ENCODE data around the gene LCT.
A peak's percentile ranks its signal among the peaks of the same experiment; 100 is the strongest.
"Not testable (repeated sequence)": the region's sequence is repeated elsewhere in the genome, so short reads cannot be mapped to it uniquely, and the experiment has no call there.

The LCT gene

GRCh38 chr2:135836596-135837270 is at the start of gene LCT:
Gene LCT (minus strand): TSS chr2:135837184. CDS start chr2:135837169, 15 bp downstream.
- DNase-seq, result no peak

GRCh38 chr2:135885709-135886108 is 48.7 kb upstream of the LCT start:
- DNase-seq, result no peak

DNA sequence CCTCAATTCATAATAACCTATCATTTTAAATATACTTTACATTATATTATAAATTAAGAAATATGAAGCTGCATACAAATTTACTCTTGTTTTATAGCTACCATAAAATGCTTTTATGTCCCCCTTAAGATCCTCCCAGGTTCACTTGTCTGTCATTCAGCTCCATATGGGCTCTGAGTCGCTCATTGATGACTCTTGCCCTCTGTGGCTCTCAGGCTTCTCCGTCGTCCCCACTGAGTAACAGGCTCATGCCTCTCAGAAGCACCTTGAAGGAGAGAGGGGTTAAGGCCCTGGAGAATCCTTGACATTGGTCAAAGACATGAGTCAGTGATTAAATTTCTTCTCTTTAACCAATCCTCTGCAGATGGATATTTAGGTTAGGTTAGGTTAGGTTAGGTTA is 45.4 kb upstream of the LCT start:
- DNase-seq, result no peak

DNA sequence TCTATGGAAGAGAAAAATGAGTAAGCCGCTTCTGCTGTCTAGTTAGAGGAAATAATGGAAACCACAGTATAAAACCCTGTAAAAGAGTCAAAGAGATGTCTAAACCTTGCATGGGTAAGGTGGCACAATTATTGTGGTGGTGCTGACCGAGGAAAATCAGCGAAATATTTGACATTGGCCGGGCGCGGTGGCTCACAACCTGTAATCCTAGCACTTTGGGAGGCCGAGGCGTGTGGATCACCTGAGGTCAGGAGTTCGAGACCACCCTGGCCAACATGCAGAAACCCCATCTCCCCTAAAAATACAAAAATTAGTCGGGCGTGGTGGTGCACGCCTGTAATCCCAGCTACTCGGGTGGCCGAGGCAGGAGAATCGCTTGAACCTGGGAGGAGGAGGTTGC is 39.8 kb upstream of the LCT start:
- DNase-seq, result not testable (repeated sequence)

DNA sequence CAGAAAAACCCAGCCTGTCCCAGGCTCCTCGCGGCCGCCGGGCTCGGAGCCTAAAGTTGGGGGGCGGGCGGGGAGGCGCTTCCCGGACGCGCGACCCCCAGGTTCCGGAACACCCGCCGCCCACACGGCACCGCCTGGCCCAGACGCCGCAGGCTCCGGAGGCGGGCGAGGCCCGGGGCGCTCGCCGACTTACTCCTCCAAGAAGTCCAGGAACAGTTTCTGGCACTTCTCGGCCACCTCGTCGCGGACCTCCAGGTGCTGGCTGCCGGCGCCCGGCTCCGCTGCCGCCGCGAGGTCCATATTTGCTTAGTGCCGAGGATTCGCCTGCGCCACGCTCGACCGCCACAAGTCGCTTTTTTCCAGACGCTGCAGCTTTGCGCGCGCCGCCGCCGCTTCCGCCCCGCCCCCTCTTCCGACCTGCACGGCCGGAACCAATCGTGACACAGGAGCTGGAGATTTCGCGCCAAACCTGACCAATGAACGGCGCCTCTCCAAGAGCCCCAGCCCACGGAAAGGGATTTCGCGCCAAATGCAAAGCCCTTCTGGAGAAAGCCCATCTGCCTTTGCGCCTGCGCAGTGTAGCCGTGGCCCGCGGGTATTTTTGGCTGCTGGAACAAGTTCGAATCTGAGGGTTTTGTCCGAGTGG is 39.2 kb upstream of the LCT start, which contains the start of gene MCM6:
Gene MCM6 (minus strand): TSS at position 378 of the 646 bp plus-strand sequence. CDS start 78 bp downstream, at position 300.
- DNase-seq, result peak; percentile 97

DNA sequence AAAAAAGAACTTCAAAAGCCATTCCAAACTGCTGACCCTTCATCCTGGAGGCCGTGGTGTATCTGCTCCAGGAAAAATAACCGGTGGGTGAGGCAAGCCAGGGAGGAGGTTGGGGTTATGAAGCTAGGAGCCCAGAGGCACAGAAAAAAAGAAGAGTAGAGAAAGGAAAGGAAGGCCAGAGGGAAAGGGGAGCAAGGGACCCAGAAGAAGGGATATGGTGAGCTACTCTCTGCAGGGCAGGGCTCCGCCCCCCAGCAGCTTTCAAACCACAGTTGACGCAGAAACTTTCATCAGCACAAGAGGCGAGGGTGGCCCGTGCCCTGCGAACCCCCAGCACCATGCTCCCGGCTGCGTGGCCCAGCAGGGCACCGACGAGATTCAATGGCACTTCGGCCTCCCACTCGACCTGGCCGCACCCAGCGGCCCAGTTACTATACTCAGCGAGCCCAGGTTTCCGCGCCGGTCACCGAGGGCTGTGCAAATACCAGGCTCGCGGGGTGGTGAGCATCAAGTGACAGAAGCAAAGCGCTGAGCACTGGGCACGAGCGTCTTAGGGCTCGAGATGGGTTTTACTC is 38.6 kb upstream of the LCT start:
- peak; percentile 16 for DNase-seq

- DNase-seq, result no peak
These were observed 37.9 kb upstream of the LCT start for GRCh38 chr2:135874777-135875365.

GRCh38 chr2:135870571-135870970 is 33.6 kb upstream of the LCT start:
- DNase-seq, result no peak

DNA sequence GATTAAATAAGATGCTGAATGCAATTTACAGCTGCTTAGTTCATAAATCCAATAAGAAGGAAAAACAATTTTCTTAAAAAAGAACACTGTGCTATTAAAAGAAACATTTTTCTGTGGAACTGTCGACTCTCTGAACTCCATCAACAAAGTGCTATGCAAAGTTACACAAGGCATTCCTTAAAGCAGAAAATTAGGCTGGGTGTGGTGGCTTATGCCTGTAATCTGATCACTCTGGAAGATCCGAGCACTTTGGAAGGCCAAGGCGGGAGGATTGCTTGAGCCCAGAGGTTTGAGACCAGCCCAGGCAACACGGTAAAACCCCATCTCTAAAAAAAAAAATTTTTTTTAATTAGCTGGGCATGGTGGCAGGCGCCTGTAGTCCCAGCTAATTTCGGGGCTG is 26.2 kb upstream of the LCT start:
- DNase-seq, result no peak

DNA sequence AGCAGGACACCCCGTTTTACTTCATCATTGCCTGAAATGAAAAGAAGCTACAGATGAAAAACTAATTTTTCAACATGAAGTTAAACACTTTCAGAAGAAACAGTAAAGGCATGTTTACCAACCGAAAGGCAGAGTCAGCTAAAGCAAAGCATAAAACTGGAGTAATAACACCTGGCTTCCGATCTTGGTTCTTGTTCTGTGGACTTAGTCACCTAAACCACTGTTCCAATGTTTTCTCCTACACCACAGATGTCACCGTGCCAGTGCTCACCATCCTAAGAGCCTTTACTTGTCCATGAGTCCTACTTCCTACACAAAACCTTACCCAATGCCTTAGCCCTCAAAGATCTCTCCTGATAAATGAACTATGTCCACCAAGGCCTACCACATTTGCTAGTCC is 25.7 kb upstream of the LCT start:
- no peak for DNase-seq

DNA sequence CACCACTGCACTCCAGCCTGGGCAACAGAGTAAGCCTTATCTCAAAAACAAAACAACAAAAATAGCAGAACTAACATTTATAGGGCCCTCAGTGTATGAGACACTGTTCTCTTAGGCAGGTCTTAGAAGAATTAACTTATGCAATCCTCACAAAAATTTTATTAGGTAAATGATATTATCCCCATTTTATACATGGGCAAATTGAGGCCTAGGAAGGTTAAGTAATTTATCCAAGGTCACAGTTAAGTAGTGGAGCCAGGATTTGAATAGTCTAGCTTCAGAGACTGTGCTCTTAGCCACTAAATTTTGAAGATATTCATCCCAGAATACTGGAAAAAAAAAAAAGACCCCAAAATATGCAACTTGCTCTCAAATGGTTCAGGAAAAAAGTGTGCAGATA is 16.4 kb upstream of the LCT start:
- DNase-seq, result no peak

DNA sequence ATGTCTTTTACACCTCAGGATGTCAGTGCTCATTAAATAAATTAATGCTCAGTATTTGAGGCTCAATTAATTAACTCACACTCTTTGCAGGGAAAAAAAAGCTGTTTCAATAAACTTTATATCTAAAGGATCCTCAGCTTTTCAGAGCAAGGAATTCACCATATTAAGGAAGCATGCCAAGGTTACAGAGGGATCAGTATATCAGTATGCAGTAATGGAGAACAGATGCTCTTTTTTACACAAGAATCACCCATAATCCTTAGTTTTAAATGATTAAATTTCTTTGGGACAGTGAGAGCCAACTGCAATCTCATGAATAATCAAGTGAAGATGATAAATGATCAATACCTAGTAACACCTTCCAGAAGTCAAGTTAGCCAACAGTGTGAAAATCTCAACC is 14.9 kb upstream of the LCT start:
- no peak for DNase-seq

DNA sequence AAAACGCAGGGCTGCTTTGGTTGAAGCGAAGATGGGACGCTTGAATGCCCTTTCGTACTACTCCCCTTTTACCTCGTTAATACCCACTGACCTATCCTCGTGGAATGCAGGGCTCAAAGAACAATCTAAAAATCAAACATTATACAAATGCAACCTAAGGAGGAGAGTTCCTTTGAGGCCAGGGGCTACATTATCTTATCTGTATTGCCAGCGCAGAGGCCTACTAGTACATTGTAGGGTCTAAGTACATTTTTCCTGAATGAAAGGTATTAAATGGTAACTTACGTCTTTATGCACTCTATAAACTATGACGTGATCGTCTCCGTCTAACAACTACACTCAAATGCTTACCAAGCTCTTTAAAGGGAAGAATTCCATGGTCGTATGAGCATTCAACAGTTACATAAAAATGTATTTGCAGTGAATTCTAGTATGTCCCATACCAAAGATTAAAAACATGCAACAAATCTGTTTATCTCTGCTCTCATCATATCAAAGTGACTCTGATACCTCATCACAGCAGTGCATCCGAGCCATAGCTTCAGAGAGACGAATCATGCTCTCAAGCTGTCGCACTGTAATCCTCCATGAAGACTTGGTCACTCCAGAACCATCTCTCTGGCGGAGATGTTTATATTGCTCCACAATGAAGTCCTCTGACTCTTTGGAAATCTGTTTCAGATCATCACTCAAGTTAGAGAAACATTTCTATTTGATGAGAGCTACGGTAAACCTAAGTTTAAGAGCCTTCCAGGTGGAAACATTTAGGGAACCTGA is 14.1 kb upstream of the LCT start:
- DNase-seq, result no peak

DNA sequence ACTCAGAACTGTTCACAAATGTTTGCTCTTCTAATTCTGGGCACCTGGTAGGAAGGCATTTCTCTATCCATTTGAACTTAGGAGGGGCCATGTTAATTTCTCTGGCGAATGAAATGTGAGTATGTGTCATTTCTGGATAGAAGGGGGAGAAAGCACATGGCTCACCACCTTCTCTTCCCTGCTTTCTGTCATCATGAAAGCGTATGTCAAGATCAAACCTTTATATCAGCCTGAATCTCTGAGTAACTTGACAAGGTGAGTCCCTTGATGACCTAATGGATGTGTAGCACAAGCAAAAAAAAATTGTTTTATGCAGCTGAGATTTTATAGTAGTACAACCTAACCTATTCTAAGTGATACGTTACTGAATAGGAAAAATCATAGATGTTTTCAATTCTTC is 12.1 kb upstream of the LCT start:
- DNase-seq, result no peak

- DNase-seq, result no peak
These were observed 9.0 kb upstream of the LCT start for GRCh38 chr2:135845997-135846396.

DNA sequence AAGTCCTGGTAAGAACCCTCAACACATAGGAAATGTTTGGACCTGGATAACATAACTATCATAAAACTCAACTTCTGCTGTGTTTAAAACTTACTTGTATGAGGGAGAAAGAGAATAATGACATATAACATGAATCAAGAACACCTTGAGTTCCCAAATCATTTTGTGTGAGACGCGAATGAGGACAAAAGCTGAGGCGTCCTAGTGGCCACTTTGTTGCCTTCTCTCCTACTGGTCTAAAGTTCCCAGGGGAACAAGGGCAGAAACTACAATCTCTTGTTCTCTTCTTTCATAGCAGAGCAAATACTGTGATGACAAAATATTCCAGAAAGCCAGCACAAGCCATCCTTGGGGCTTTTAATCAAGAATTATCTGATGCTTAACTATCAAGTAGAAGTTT is 8.3 kb upstream of the LCT start:
- no peak for DNase-seq

DNA sequence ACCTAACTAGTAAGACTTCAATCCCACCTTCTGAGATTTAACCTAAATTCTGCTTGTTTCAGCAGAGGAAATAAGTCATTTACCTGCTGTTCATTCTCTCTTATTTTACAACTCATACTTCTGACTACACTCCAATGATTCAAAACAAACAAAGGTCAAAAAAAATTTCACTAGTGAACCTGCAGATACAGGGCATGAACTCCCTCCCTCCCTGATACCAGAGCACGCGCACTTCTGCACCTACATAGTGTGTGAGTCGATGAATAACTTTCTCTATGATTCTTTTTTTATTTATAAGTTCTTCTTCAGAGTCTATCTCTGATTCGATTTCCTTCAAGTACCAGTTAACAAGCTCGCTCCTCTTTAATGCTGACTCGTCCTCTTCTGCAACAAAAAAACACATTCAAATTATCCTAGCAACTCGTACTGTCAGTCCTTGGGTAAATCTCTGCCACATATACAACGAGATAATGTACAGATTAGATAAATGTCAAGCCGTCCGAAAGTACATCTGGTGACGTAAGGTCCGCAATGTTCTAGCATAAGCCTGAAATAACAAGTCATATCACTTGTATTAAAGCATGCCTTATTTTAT is 7.4 kb upstream of the LCT start:
- DNase-seq, result no peak

- DNase-seq, result no peak
These were observed 6.7 kb upstream of the LCT start for GRCh38 chr2:135843671-135844070.

DNA sequence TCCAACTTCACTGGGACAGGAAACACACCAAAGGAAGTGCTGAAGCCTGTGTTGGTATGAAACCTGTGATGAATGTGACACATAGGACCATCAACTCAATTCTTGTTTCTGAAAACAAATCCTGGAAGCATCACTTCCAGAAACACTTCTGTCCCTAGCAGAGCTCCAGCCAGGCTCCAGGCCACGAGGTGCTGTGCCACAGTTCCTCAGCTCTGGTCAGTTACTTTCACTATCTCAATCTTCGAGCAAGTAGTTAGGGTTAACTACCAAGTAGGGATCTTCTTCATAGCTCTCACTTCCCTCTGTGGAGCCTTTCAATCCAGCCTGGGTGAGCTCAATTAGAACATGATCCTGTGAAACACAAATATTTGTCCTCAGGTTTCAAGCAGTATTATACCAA is 3.6 kb upstream of the LCT start:
- no peak for DNase-seq

GRCh38 chr2:135839713-135840112 is 2.7 kb upstream of the LCT start:
- no peak for DNase-seq

DNA sequence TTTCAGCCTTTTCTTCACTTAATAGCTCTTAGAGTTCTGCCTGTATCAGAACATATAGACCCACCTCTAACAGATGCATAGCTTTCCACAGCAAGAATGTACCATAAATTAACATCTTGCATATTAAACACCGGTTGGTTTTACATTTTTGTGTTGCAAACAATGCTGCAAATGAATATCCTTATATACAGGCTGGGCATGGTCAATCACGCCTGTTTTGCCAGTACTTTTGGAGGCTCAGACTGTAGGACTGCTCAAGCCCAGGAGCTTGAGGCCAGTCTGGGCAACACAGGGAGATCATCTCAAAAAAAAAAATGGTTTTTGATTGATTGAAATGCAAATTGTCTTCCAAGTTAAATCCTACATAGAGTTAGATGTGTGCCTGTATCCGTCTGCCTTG is 1.5 kb upstream of the LCT start:
- DNase-seq, result no peak

GRCh38 chr2:135832891-135833290 is 4.1 kb downstream of the LCT start:
- DNase-seq, result no peak

Measured in GDM1 (cell line).